H1 (cell line): ENCODE data around the gene COG7. TPM values are rescaled to one million over a fixed set of nuclear protein-coding genes. Genes with fewer than 3 reads are reported as not detected.

Experiments
- CTCF ChIA-PET: fragments of 300-600 bp; sonication (Branson Sonifier 250); formaldehyde crosslinking; loops from one replicate; lab custom pipeline; 2021; ENCODE audit not compliant: partially characterized antibody; lab: Charles Lee
- POLR2A ChIA-PET: fragments of 300-600 bp; sonication (Branson Sonifier 250); formaldehyde crosslinking; loops from one replicate; lab custom pipeline; 2021; ENCODE audit warnings: inconsistent platforms; ENCODE audit not compliant: partially characterized antibody; lab: Charles Lee
- DNase-seq, 2 experiments: peaks; one replicate each; pipeline versions ENCODE4 v3.0.0 to v3.0.0-alpha.2; 2010 to 2022; ENCODE audit warnings: low spot score in 2 of 2, low read depth in 1 of 2, mixed read lengths in 1 of 2
- FAIRE-seq: peaks from 2 replicates; lab custom pipeline; 2011; peaks lifted over from hg19 to GRCh38; lab: Jason Lieb, UNC
- H2AFZ ChIP-seq: 2 replicates; pipeline ENCODE4 v1.8.1; 2012; ENCODE audit warnings: low read length, inconsistent platforms
- H2AK5ac ChIP-seq: 2 replicates; pipeline ENCODE4 v1.6.1; 2013; ENCODE audit warnings: low read depth, low read length
- H2BK120ac ChIP-seq: replicated peaks from 2 replicates; pipeline ENCODE3; 2013; ENCODE audit warnings: low read depth, low read length, inconsistent platforms
- H2BK12ac ChIP-seq: 2 replicates; pipeline ENCODE4 v1.6.1; 2013; ENCODE audit warnings: low read depth, low read length
- H2BK15ac ChIP-seq: 2 replicates; pipeline ENCODE4 v1.6.1; 2013; ENCODE audit warnings: low read length
- H2BK20ac ChIP-seq: 2 replicates; pipeline ENCODE4 v1.6.1; 2013; ENCODE audit warnings: low read length
- H2BK5ac ChIP-seq: 2 replicates; pipeline ENCODE4 v1.6.1; 2013; ENCODE audit warnings: low read depth, low read length
- H3K14ac ChIP-seq: 2 replicates; pipeline ENCODE4 v1.6.1; 2013; ENCODE audit warnings: inconsistent platforms; ENCODE audit not compliant: insufficient read length
- H3K18ac ChIP-seq: 2 replicates; pipeline ENCODE4 v1.6.1; 2013; ENCODE audit warnings: low read length; ENCODE audit errors: extremely low read depth
- H3K23ac ChIP-seq: 2 replicates; pipeline ENCODE4 v1.6.1; 2013; ENCODE audit warnings: inconsistent platforms; ENCODE audit not compliant: insufficient read length
- H3K23me2 ChIP-seq: 2 replicates; pipeline ENCODE4 v1.6.1; 2013; ENCODE audit warnings: low read depth, low read length
- H3K27ac ChIP-seq: 2 replicates; pipeline ENCODE4 v1.6.1; 2011; ENCODE audit warnings: low read depth, low read length, inconsistent platforms
- H3K27me3 ChIP-seq, 4 experiments: replicated peaks in 1 of 4; 1 replicate in 1 of 4; 2 replicates in 3 of 4; pipeline versions ENCODE4 v1.6.1 to v1.8.1; 2011 to 2013; ENCODE audit warnings: low read length in 3 of 4, mild to moderate bottlenecking in 3 of 4, inconsistent platforms in 2 of 4, mixed read lengths in 2 of 4, moderate library complexity in 1 of 4; ENCODE audit not compliant: control insufficient read depth in 3 of 4, insufficient read depth in 3 of 4; ENCODE audit errors: extremely low read depth in 1 of 4
- H3K36me3 ChIP-seq, 4 experiments: 2 replicates each; pipeline versions ENCODE4 v1.6.1 to v1.8.1; 2011 to 2013; ENCODE audit warnings: mild to moderate bottlenecking in 4 of 4, low read length in 3 of 4, moderate library complexity in 2 of 4, control low read depth in 1 of 4, inconsistent platforms in 1 of 4; ENCODE audit not compliant: insufficient read depth in 4 of 4, control insufficient read depth in 2 of 4
- H3K4ac ChIP-seq: replicated peaks from 2 replicates; pipeline ENCODE3; 2013; ENCODE audit warnings: low read length, low read depth, mixed read lengths, inconsistent platforms; ENCODE audit not compliant: insufficient read length
- H3K4me1 ChIP-seq, 4 experiments: replicated peaks in 1 of 4; 1 replicate in 1 of 4; 2 replicates in 3 of 4; pipeline versions ENCODE4 v1.6.1 to v1.8.1; 2011 to 2013; ENCODE audit warnings: low read length in 3 of 4, inconsistent platforms in 2 of 4, mixed read lengths in 1 of 4; ENCODE audit not compliant: insufficient read depth in 4 of 4, control insufficient read depth in 3 of 4
- H3K4me2 ChIP-seq, 2 experiments: 2 replicates each; pipeline versions ENCODE4 v1.6.1 to v1.8.1; 2011 to 2013; ENCODE audit warnings: low read depth in 2 of 2, low read length in 2 of 2, control low read depth in 1 of 2, inconsistent platforms in 1 of 2, mild to moderate bottlenecking in 1 of 2; ENCODE audit not compliant: insufficient read depth in 1 of 2
- H3K4me3 ChIP-seq, 4 experiments: fragments of 200-600, 300-600 bp in 1 of 4; sonication (generic), shearing (Covaris generic), sonication (Bioruptor Twin) in 1 of 4; 2 replicates each; pipeline versions ENCODE4 v1.5.1 to v1.8.1; 2011 to 2016; ENCODE audit warnings: low read length in 4 of 4, low read depth in 3 of 4, control low read depth in 2 of 4, inconsistent platforms in 2 of 4, mild to moderate bottlenecking in 2 of 4, mixed read lengths in 1 of 4, moderate library complexity in 1 of 4; ENCODE audit not compliant: insufficient read depth in 2 of 4; ENCODE audit errors: extremely low read depth in 1 of 4
- H3K56ac ChIP-seq: replicated peaks from 2 replicates; pipeline ENCODE3; 2013; ENCODE audit warnings: low read depth, mild to moderate bottlenecking, mixed read lengths, low read length, inconsistent platforms; ENCODE audit not compliant: insufficient read length
- H3K79me1 ChIP-seq: 2 replicates; pipeline ENCODE4 v1.6.1; 2013; ENCODE audit warnings: low read depth, low read length, control low read depth
- H3K79me2 ChIP-seq, 2 experiments: 2 replicates each; pipeline versions ENCODE4 v1.6.1 to v1.8.1; 2012 to 2013; ENCODE audit warnings: low read length in 2 of 2, mild to moderate bottlenecking in 2 of 2, inconsistent platforms in 1 of 2; ENCODE audit not compliant: insufficient read depth in 2 of 2, control insufficient read depth in 1 of 2
- H3K9ac ChIP-seq, 4 experiments: replicated peaks in 1 of 4; 1 replicate in 1 of 4; 2 replicates in 3 of 4; pipeline versions ENCODE4 v1.6.1 to v1.8.1; 2011 to 2013; ENCODE audit warnings: low read depth in 3 of 4, low read length in 3 of 4, control low read depth in 2 of 4, mild to moderate bottlenecking in 2 of 4, moderate library complexity in 2 of 4, inconsistent platforms in 1 of 4; ENCODE audit errors: extremely low read depth in 1 of 4
- H3K9me3 ChIP-seq, 2 experiments: 2 replicates each; pipeline versions ENCODE4 v1.6.1 to v1.8.1; 2012 to 2013; ENCODE audit warnings: mild to moderate bottlenecking in 2 of 2, moderate library complexity in 2 of 2, control low read depth in 1 of 2, inconsistent platforms in 1 of 2, low read depth in 1 of 2, low read length in 1 of 2, mixed read lengths in 1 of 2; ENCODE audit not compliant: insufficient read depth in 2 of 2
- H4K20me1 ChIP-seq, 2 experiments: replicated peaks in 1 of 2; 2 replicates each; pipeline versions ENCODE3 to v1.8.1; 2011 to 2013; ENCODE audit warnings: inconsistent platforms in 2 of 2, low read length in 2 of 2, mild to moderate bottlenecking in 1 of 2; ENCODE audit not compliant: insufficient read depth in 2 of 2, control insufficient read depth in 1 of 2
- H4K5ac ChIP-seq: 2 replicates; pipeline ENCODE4 v1.6.1; 2013; ENCODE audit warnings: low read length, low read depth, mixed read lengths, inconsistent platforms; ENCODE audit not compliant: insufficient read length
- H4K8ac ChIP-seq: 2 replicates; pipeline ENCODE4 v1.8.0; 2013; ENCODE audit warnings: mild to moderate bottlenecking, moderate library complexity, low read length, inconsistent platforms; ENCODE audit not compliant: insufficient read depth; ENCODE audit errors: extremely low read depth
- H4K91ac ChIP-seq: replicated peaks from 2 replicates; pipeline ENCODE3; 2013; ENCODE audit warnings: low read length, mixed read lengths, inconsistent platforms; ENCODE audit not compliant: insufficient read length
- POLR2A ChIP-seq, 2 experiments: IDR thresholded peaks; 1 replicate in 1 of 2; 2 replicates in 1 of 2; pipeline ENCODE4 v1.6.1; 2011; ENCODE audit warnings: low read depth in 2 of 2, low read length in 2 of 2, mild to moderate bottlenecking in 2 of 2; ENCODE audit errors: control extremely low read depth in 1 of 2
- RFX5 ChIP-seq: IDR thresholded peaks from 2 replicates; pipeline ENCODE4 v1.6.1; 2011; ENCODE audit warnings: low read depth, low read length, improper control_type of control experiment, borderline replicate concordance
- WGBS, 2 experiments: shearing (Covaris generic) in 1 of 2; methylation state at CpG; one replicate each; pipeline versions ENCODE4 v1.1.6 to v1.1.7; 2013 to 2015; ENCODE audit warnings: low lambda C conversion rate in 2 of 2, mixed read lengths in 2 of 2, inconsistent platforms in 1 of 2, low coverage in 1 of 2, missing lambda C conversion rate in 1 of 2; ENCODE audit not compliant: insufficient replicate concordance in 2 of 2, insufficient coverage in 1 of 2, insufficient read length in 1 of 2; ENCODE audit errors: extremely low coverage in 1 of 2, missing lambda C conversion rate in 1 of 2; 5-methylcytosine and 5-hydroxymethylcytosine counted together
- polyA plus RNA-seq, 7 experiments: library from polyadenylated mRNA; depleted of rRNA in 3 of 7; stranded (reverse) in 5 of 7; unstranded in 2 of 7; fragments of >200 nt in 5 of 7; fragments of 200-250 nt in 2 of 7; gene quantifications; 1 replicate in 5 of 7; 2 replicates in 1 of 7; 4 replicates in 1 of 7; pipeline versions ENCODE4 v1.2.1 to v1.2.3, GENCODE V29; 2011 to 2013; ENCODE audit warnings: missing spikeins in 2 of 7, mixed read lengths in 2 of 7
- total RNA-seq: library from RNA; stranded (reverse); fragmentation: NEBNext Ultra II Directional; extraction: Animal tissue kit (Norgen Biotek cat#: 25700); gene quantifications from 2 replicates; pipeline ENCODE4 v1.2.1, GENCODE V29; 2021

COG7 gene
- total and polyA plus RNA-seq, 2 of the 8 experiments (the other 6 are each of a cell fraction or from before 2014, with no cell fraction given) = 17.2 to 40.4 TPM

DNA sequence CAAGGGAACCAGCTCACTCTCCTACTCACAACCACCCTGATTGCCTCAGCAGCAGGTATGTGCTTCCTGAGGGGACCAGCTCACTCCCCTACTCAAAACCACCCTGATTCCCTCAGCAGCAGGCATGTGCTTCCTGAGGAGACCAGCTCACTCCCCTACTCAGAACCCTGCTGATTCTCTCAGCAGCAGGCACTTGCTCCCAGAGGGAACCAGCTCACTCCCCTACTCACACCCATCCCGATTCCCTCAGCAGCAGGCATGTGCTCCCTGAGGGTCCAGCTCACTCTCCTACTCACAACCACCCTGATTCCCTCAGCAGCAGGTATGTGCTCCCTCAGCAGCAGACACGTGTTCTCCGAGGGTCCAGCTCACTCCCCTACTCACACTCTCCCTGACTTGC, 26.1 kb upstream of the COG7 start:
- H4K5ac ChIP-seq = no peak overlapping the region

More for the DNA sequence above, 26.1 kb upstream of the COG7 start:
- H3K79me2 ChIP-seq = no peaks in the 10 kb centered on the region
- no peak overlapping the region for H2BK120ac ChIP-seq
- no peak overlapping the region for H3K18ac ChIP-seq
- H3K79me1 ChIP-seq = no peaks in the 10 kb centered on the region; the same call in 1 of the 2 replicates
- H3K36me3 ChIP-seq = peaks cover 47 to 88% (median 72%) of the 10 kb centered on the region in 4 experiments
- FAIRE-seq (no peak), DNase-seq (no peak)
- H3K4ac ChIP-seq = no peak overlapping the region
- H2AK5ac ChIP-seq = no peak overlapping the region
- CTCF ChIA-PET = no interaction called here
- no peak overlapping the region for H2BK20ac ChIP-seq
- H3K4me3 ChIP-seq = no peak overlapping the region
- 86% methylated on average over 3 of the region's 3 CpGs; no CpG with 5 or more reads in 1 of the 2 experiments for WGBS, 2 experiments
- no peaks in the 10 kb centered on the region for H3K9me3 ChIP-seq
- H4K91ac ChIP-seq = no peak overlapping the region
- H2BK15ac ChIP-seq = no peak overlapping the region
- H2BK12ac ChIP-seq = no peak overlapping the region
- H3K27me3 ChIP-seq = no peaks in the 10 kb centered on the region
- H3K9ac ChIP-seq = no peak overlapping the region
- H3K56ac ChIP-seq = no peak overlapping the region
- H3K23ac ChIP-seq = no peak overlapping the region
- H3K4me1 ChIP-seq = no peaks in the 10 kb centered on the region
- no peak overlapping the region for H2AFZ ChIP-seq
- no peak for TF ChIP-seq RFX5
- TF ChIP-seq POLR2A (IDR thresholded peaks at IDR 0.05; ENCODE audit: control extremely low read depth in 1 of 2, low read depth in 2 of 2, low read length in 2 of 2) = no peak
- H4K8ac ChIP-seq = no peak overlapping the region
- POLR2A ChIA-PET = interaction anchor here (0.6 to 1.1 kb wide), 3 partner anchors 15 to 144 kb away, joined by 3 read pairs; no protein-coding TSS in a partner anchor
- H3K27ac ChIP-seq = no peak overlapping the region; the same call in 1 of the 2 replicates
- no peaks in the 10 kb centered on the region for H3K23me2 ChIP-seq
- H3K14ac ChIP-seq = no peak overlapping the region
- H2BK5ac ChIP-seq = no peak overlapping the region; the same call in 1 of the 2 replicates
- H4K20me1 ChIP-seq = peaks cover 10% of the 10 kb centered on the region in 2 experiments
- no peak overlapping the region for H3K4me2 ChIP-seq
